HCEC 1CT (cell line): Measurements from ENCODE around the gene CD151.
A peak's percentile ranks its signal among the peaks of the same experiment; 100 is the strongest.

Experiments
- DNase-seq: peaks from one replicate; pipeline ENCODE4 v3.0.0-alpha.2; 2017

Gene CD151

GRCh38 chr11:859394-860131 lies 26.8 kb downstream of the CD151 start:
- peak; percentile 45 for DNase-seq

GRCh38 chr11:860234-861104 lies 27.7 kb downstream of the CD151 start:
- no peak for DNase-seq

DNA sequence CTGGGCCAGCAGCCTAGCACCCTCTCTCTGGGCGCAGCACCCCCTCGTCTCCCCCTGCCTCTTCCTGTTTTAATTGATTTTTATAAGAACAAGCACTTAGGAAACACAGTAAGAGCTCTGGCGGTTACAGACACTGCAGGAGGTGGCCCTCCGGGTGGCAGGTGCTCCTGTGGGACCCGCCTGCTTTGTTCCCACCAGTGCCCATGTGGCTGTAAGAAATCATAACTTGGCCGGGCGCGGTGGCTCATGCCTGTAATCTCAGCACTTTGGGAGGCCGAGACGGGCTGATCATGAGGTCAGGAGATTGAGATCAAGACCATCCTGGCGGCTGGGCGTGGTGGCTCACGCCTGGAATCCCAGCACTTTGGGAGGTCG lies 28.3 kb downstream of the CD151 start:
- no peak for DNase-seq

GRCh38 chr11:862081-862661 lies 29.4 kb downstream of the CD151 start:
- DNase-seq = no peak

DNA sequence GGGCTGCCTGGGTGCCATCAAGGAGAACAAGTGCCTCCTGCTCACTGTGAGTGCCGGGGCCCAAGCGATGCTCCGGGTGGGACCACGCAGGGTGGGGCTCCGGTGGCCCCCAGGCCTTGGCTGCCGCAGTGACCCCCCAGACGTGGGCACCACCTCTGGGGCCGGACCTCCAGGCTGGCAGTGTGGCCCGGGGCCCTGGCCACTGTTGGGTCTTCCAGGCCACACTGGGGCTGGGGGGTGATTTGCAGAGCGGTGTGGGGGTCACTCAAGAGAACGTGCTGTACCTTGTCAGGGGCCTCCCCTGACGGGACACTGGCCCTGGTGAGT lies 29.9 kb downstream of the CD151 start:
- DNase-seq = no peak

GRCh38 chr11:863023-863909 lies 30.5 kb downstream of the CD151 start:
- no peak for DNase-seq

DNA sequence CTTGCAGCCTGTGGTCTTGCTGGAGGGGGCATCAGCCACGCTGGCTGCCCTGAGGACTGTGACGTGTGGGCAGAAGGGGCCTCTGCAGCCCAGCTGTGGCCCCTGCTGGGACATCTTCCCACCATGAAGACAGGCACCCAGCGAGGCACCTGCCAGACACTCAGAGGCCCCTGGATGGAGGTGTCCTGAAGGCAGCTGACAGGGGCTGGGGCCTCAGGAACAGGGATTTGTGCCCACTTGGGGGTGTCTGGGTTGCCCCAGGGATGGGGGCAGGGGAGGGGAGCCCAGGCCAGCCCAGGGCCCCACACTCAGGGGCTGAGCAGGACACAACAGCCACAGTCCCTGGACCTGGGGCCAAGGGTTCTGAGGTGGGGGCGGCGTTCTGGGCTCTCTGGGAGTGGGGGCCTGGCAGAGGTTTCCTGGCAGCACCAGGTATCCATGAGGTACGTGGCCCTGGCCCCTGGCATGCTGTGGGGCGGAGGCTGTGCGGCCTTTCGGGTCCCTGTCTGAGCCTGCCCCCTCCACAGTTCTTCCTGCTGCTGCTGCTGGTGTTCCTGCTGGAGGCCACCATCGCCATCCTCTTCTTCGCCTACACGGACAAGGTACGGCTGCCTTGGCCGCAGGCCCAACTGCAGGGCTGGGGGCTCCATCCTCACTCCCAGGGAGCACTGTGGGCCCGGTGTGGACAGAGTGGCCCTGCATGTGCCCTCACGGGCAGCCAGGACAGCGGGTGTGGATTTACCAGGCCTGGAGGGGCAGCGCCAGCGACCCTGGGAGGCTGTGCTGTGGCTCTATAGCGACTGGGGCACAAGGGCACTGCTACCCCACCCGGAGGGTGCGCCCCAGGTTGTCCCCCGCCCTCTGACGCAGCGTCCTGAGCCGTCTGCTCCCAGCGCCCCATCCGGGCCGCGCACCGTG lies 31.4 kb downstream of the CD151 start:
- DNase-seq = no peak

GRCh38 chr11:864898-865297 lies 32.1 kb downstream of the CD151 start:
- DNase-seq = no peak

GRCh38 chr11:865462-866430 lies 33.0 kb downstream of the CD151 start:
- DNase-seq = no peak

DNA sequence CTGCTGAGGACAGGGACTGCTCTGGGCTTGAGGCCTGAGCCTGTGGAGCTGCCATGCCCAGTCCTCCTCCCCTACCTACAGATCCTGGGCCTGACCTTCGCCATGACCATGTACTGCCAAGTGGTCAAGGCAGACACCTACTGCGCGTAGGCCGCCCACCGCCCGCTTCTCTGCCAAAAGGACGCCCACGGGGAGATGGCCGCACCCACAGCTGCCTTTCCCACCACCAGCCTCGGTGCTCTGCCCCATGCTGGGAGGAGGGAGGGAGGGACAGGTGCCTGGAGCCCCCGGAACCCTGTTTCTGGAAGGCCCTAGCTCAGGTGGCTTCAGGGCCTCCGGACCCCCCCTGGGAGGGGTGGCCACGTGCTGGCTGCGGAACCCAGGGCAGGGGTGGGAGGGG lies 33.7 kb downstream of the CD151 start:
- DNase-seq = no peak

- DNase-seq = no peak
These were observed 35.2 kb downstream of the CD151 start for GRCh38 chr11:867856-868358.

- DNase-seq = no peak
These were observed 35.6 kb downstream of the CD151 start for GRCh38 chr11:868394-868793.

GRCh38 chr11:868802-869201 lies 36.0 kb downstream of the CD151 start:
- no peak for DNase-seq

- DNase-seq = no peak
These were observed 36.8 kb downstream of the CD151 start for GRCh38 chr11:869399-870126.

DNA sequence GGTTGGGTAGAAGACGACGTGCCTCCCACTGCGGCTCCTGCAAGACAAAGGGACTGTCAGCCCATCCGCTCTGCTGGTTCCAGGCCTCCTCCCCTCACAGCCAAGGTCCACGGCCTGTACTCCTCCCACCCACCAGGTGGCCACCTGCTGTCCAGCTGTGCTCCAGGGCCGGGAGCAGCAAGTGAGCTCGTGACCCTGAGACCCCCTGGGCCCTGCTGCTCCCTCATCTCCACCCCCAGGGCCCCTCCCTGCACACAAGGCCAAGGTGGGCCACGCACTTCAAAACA lies 37.3 kb downstream of the CD151 start:
- no peak for DNase-seq

GRCh38 chr11:870418-870817 lies 37.7 kb downstream of the CD151 start:
- no peak for DNase-seq

DNA sequence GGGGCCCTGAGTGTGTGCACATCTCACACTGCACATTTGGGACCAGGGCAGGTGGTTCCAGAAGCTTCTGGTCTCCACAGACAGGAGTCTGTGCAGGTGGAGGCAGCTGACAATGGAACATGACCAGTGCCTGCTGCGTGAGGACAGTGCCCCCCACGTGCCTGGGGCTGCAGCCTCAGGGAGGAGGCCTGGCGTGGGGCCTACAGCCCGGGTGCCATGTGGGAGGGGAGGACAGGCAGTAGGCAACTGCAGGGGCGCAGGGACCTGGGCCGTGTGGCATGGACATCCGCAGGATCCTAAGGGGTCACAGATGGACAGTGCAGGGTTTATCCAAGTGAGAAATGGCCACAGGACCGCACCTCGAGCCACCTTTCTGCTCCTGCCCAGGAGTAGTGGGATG lies 38.7 kb downstream of the CD151 start:
- DNase-seq = no peak

DNA sequence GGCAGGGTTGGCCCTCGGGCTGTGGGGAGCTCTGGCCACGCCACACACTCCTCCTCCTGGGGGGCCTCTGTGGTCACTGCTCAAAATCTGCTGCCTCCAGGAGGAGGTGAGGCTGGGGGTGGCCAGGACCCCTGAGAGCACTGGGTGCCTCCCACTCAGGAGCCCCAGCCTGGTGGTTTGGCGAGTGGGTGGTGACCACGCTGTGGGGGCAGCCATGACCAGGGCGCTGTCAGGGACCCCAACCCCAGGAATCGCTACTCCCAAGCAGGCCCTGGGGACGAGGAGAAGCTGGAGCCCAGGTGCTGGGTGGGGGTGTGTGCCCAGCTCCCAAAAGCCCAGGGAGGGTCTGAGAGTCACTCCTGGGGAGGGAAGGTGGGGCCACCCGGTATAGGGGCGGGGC lies 40.0 kb downstream of the CD151 start:
- no peak for DNase-seq

DNA sequence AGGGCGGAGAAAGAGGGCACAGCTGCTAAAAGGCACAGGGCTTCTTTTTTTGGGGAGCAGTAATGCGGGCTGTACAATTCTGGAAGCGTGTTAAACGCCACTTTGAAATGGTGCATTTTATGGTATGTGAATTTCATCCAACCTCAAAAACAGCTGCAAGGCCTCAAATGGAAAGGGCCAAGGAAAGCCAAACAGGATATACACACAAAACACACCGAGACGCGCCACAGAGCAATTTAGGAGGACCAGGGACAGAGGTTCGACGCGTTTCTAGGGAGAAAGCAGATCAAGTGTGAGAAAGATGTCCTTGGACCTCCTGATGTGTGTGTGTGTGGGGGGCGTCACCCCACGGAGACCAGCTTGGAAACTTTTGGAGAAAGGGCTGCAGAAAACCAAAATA lies 41.0 kb downstream of the CD151 start:
- no peak for DNase-seq

- DNase-seq = no peak
These were observed 42.5 kb downstream of the CD151 start for GRCh38 chr11:875203-875602.
